Cardiac fibroblast (primary cell): ENCODE results near the gene NPDC1.

ENCODE experiments used
- DNase-seq, 2 donors: peaks; one replicate each; pipeline versions ENCODE4 v3.0.0 to v3.0.0-alpha.2; 2010; ENCODE audit warnings: low read depth in 2 of 2
- H3K4me3 ChIP-seq, 2 donors: replicated peaks in 1 of 2; 1 replicate in 1 of 2; 2 replicates in 1 of 2; pipeline ENCODE4 v1.5.1; 2011; ENCODE audit warnings: low read depth in 2 of 2, low read length in 2 of 2, mild to moderate bottlenecking in 2 of 2, moderate library complexity in 1 of 2
- CTCF ChIP-seq: IDR thresholded peaks from one replicate; pipeline ENCODE4 v1.5.1; 2011; ENCODE audit warnings: low read depth, mild to moderate bottlenecking, low read length, inconsistent platforms

Gene NPDC1

DNA sequence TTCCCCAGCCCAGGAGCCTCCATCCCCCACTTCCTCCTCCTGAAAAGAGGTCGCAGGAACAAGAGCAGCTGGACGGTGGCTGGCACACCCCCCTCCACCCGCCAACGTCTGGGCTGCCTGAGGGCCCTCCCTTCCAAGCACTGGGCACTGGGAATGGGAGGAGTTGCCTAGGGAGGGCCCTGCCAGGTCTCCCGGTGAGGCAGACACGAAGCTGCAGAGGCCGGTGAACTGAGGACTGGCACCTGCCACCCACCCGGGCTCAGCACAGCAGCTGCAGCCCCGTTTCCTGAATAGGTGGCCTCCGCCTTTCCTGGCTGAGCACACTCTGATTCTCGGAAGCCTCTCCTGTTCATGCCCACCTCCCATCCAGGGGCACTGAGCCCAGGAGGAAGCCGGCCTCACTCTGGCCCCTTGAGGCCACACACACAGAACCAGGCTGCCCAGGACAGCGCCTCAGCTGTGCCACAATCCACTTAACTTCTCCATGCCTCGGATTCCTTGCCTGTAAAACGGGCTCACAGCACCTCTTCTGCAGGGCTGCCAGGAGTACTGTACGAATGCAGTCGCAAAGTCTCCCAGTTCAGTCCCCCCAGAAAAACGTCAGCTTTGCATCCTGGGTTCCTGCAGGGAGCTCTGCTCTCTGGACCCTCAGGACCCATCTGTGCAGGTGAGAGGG, 1.3 kb downstream of the NPDC1 start:
- peak overlapping the region; percentile 53 to 63 for H3K4me3 ChIP-seq
- DNase-seq = no peak
- TF ChIP-seq CTCF = no peak

GRCh38 chr9:137044037-137044436, 1.9 kb downstream of the NPDC1 start:
- no peak overlapping the region for H3K4me3 ChIP-seq
- DNase-seq = no peak
- TF ChIP-seq CTCF = no peak

DNA sequence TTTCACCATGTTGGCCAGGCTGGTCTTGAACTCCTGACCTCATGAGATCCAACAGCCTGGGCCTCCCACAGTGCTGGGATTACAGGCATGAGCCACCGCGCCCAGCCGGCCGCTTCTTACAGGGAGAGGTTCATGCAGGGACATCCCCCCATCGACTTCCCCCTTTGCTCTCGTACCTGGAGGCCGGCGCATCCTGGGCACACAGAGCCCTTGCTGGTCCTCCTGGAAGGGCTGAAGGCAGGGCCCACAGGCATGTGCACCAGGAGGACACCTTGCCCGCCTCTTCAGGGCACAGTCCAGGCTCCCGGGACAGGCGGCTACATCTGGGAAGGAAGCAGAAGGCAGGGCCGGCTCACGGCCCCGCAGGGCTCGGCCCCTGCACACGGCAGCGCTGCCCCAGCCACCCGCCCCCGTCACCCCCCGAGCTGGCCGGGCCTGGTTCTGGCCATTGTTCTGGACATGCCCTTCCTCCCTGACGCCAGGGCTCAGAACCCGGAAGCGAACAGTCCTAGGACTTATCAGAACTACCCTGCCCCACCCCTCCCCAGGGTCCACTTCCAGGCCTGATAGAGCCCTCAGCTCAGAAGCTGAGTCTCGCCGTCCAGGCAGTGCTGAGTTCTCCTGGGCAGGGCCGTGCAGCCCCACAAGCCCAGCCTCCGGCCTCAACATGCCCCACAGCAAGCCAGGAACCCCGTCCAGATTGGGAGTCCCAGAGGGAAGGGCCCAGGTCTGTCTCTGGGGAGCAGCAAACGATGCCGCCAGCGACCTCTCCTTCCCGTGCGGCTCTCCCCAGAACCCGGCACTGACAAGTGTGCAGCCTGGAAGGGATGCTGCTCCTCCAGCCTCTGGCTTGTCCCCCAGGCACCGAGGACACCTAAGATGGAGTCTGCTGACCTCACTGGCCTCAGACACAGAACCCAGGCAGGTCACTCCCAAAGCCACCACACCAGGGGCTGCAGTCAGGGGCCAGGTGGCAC, 2.9 kb downstream of the NPDC1 start:
- no peak for TF ChIP-seq CTCF
- no peak overlapping the region for H3K4me3 ChIP-seq
- no peak for DNase-seq

- no peak for DNase-seq
- TF ChIP-seq CTCF = no peak
- H3K4me3 ChIP-seq = no peak overlapping the region
These were observed 4.9 kb downstream of the NPDC1 start for GRCh38 chr9:137041124-137041523.

DNA sequence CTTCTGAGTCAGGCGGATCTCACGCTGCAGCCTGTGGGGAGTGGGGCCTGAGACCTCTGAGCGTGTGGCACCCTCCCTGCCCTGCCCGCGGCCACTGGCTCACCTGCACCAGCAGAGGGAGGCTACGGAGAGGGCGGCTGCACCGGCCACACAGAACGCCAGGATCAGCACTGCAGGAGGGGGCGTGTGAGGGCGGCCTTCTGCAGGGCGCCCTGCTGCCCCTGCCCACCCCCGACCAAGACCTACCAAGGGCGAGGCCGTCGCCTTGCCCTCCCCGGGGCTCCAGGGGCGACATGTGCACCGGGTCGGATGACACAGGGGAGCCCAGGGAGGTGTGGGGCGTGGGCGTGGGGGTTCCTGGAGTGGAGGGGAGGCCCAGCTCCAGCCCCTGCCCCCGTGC, 5.4 kb downstream of the NPDC1 start:
- TF ChIP-seq CTCF = no peak
- no peak for DNase-seq
- no peak overlapping the region for H3K4me3 ChIP-seq

- no peak overlapping the region for H3K4me3 ChIP-seq
- no peak for DNase-seq
- no peak for TF ChIP-seq CTCF
These were observed 6.2 kb downstream of the NPDC1 start for GRCh38 chr9:137039611-137040366.
